Astrocyte of the cerebellum (primary cell): ENCODE results near the gene SF3A2.

Experiments used
- DNase-seq: peaks from one replicate; pipeline ENCODE4 v3.0.0-alpha.2; 2011; ENCODE audit warnings: low read depth
- H3K4me3 ChIP-seq: 2 replicates; pipeline ENCODE4 v1.5.1; 2011; ENCODE audit warnings: mild to moderate bottlenecking, low read depth, low read length, moderate library complexity
- in situ Hi-C: cut with HindIII; loops from 2 replicates; pipeline ENCODE4 v1.10.0; 2017; ENCODE audit warnings: low sequenced_read_pairs
- TF ChIP-seq, protein P1 (sequence below): IDR thresholded peaks from 2 replicates; pipeline ENCODE4 v1.5.1; 2012; ENCODE audit warnings: low read length, low read depth, moderate library complexity, mild to moderate bottlenecking; ENCODE audit errors: missing control alignments

SF3A2 gene

DNA sequence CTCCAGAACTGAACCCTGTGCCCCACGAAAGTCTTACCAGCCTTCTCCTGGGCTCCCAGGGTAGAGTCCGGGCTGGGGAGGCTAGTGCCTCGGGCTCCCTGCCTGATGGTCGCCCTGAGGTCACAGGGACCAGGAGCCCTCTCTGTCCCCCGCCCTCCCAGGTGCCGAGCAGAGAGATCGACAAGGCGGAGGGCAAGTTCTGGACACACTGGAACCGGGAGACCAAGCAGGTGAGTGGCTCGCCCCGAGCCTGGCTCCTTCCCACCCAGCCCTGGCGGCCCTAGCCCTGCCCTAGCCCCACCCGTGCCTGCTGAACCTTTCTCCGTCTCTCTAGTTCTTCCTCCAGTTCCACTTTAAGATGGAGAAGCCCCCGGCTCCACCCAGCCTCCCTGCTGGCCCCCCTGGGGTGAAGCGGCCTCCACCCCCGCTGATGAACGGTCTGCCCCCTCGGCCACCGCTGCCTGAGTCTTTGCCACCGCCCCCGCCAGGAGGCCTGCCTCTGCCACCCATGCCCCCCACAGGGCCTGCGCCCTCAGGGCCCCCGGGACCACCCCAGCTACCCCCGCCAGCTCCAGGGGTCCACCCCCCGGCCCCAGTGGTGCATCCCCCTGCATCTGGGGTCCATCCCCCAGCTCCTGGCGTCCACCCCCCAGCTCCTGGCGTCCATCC is 10.9 kb downstream of the SF3A2 start:
- TF ChIP-seq, protein P1, sequence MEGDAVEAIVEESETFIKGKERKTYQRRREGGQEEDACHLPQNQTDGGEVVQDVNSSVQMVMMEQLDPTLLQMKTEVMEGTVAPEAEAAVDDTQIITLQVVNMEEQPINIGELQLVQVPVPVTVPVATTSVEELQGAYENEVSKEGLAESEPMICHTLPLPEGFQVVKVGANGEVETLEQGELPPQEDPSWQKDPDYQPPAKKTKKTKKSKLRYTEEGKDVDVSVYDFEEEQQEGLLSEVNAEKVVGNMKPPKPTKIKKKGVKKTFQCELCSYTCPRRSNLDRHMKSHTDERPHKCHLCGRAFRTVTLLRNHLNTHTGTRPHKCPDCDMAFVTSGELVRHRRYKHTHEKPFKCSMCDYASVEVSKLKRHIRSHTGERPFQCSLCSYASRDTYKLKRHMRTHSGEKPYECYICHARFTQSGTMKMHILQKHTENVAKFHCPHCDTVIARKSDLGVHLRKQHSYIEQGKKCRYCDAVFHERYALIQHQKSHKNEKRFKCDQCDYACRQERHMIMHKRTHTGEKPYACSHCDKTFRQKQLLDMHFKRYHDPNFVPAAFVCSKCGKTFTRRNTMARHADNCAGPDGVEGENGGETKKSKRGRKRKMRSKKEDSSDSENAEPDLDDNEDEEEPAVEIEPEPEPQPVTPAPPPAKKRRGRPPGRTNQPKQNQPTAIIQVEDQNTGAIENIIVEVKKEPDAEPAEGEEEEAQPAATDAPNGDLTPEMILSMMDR = no peak
- no peak for DNase-seq
- no peak overlapping the region for H3K4me3 ChIP-seq
- in situ Hi-C loops = no loop called here

- in situ Hi-C loops = no loop called here
- no peak for DNase-seq
- H3K4me3 ChIP-seq = no peak overlapping the region
- TF ChIP-seq, protein P1 = no peak
Observed at GRCh38 chr19:2248136-2249009, 11.7 kb downstream of the SF3A2 start.

- in situ Hi-C loops = no loop called here
- DNase-seq = no peak
Observed at GRCh38 chr19:2249010-2249866, 12.6 kb downstream of the SF3A2 start, which contains the start of gene AMH. AMH (plus strand) TSS chr19:2249323; CDS start chr19:2249333, 10 bp downstream.

GRCh38 chr19:2249880-2250765 is 13.5 kb downstream of the SF3A2 start:
- TF ChIP-seq, protein P1 = no peak
- H3K4me3 ChIP-seq = no peak overlapping the region
- no peak for DNase-seq
- in situ Hi-C loops = no loop called here

More at GRCh38 chr19:2249010-2249866, 12.6 kb downstream of the SF3A2 start, which contains the start of gene AMH:
- H3K4me3 ChIP-seq = no peak within 1 kb of the TSS
- TF ChIP-seq, protein P1 = no peak

DNA sequence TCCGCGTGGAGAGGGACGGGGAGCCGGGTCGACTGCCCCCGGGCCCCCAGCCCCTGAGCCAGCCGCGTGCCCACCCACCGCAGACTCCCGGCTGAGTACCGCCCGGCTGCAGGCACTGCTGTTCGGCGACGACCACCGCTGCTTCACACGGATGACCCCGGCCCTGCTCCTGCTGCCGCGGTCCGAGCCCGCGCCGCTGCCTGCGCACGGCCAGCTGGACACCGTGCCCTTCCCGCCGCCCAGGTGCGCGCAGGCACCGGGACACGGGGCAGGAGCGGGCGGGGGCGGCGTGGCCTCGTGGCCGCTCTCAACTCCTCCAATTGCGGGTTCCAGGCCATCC is 14.1 kb downstream of the SF3A2 start:
- DNase-seq = no peak
- no peak overlapping the region for H3K4me3 ChIP-seq
- in situ Hi-C loops = no loop called here
- TF ChIP-seq, protein P1 = no peak
